SHP77 (cell line): ENCODE results near the gene OLFM2.
"Not testable (repeated sequence)": the region's sequence is repeated elsewhere in the genome, so short reads cannot be mapped to it uniquely, and the experiment has no call there.

Experiments
- DNase-seq, 2 experiments: peaks; one replicate each; lab custom pipeline; 2025; lab: John Stamatoyannopoulos, UW

The OLFM2 gene

DNA sequence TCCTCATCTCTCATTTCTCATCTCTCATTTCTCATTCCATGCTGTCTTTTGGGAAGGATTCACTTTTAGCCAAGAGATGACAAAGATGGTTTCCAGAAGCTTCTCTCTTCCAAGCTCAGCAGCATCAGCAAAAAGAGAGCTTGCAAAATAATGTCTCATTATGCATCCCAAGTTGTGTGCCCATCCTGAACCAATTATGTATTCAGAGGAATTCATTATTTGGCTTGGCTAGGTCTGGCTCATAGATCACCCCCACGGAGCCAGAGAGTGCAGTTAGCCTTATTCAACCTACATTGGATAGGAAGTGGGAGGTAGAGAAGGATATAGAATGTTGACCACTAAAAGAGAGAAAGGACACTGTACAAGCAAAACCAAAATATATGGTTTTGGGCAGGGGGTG lies 5.4 kb upstream of the OLFM2 start:
- no peak for DNase-seq

DNA sequence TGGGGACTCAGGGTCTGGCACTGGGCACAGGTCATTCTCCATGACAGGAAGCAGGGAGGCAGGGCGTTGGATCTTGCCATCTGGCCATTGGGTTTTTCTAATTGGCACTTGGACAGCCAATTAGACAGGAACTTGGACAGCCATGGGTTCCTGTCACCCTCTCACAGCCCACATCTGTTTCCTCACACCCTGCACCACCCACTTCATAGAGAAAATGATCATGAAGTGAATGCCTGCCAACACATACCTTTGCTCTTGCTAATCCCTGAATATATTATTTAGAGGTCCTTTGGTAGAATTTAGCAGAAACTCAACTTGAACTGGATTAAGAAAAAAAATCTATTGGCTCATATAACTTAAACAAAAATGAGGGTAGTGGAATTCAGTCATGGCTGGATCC lies 4.9 kb upstream of the OLFM2 start:
- DNase-seq, result no peak

DNA sequence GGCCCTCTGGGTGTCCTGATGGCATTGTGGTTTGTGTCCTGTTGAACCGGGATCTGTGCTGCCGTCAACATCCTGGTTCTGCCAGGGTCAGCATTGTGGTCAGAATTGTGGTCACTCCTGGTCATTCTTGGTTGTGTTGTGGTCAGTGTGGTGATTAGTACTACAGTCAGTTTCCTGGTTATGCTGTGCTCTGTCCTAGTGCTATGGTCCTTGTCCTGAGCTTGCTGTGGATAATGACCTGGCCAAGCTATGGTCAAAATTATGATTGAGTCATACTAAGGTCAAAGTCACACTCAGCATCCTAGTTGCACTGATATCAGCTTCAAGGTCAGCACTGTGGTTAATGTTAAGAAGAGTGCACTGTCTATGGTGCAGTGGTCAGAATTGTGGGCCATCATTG lies 4.5 kb upstream of the OLFM2 start:
- DNase-seq, result no peak

DNA sequence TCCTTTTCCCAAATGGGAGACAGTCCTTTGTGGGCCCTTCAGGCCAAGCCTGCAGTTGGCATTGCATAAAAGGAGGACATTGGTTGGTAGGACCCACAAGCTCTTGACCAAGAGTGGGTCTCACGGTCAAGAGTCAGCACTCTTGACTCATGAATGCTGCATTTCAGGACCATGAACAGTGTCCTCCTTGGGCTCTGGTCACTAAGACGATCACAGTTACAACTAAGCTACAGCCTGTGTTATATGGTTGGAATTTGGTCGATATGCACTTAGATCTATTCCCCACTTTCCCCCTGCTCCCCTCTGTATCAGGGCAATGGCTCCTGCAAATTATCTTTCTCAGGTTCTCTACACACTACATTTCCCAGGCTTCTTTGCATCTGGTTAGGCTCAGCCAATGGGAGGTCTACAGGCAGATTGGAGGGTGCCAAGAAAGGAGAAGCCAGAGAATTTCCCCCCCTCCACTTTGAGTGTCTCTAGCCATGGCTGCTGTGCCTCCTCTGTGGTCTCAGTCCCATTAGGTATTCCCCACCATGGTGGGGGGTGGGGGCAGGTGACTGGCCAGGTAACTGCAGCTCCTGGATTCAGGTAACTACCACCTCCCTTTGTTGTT lies 3.1 kb upstream of the OLFM2 start:
- no peak for DNase-seq

DNA sequence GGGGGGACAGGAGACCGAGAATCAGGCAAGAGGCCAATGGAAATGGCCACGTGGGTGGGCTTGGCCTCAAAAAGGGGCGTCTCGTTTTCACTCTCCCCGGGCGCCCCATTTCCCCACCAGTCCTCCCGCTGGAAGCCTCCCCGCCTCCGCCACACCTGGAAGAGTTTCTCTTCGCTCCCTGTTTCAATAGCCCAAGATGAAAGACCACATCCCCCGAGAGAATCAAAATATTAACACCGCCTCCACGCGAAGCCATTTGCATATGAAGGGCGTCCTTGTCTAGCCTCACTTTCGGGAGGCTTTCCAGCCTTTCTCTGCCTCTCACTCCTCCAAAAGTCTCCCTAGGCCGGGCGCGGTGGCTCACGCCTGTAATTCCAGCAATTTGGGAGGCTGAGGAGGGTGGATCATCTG lies 691 bp upstream of the OLFM2 start:
- no peak for DNase-seq

- no peak for DNase-seq
These were observed 599 bp downstream of the OLFM2 start for GRCh38 chr19:9935506-9936325.

DNA sequence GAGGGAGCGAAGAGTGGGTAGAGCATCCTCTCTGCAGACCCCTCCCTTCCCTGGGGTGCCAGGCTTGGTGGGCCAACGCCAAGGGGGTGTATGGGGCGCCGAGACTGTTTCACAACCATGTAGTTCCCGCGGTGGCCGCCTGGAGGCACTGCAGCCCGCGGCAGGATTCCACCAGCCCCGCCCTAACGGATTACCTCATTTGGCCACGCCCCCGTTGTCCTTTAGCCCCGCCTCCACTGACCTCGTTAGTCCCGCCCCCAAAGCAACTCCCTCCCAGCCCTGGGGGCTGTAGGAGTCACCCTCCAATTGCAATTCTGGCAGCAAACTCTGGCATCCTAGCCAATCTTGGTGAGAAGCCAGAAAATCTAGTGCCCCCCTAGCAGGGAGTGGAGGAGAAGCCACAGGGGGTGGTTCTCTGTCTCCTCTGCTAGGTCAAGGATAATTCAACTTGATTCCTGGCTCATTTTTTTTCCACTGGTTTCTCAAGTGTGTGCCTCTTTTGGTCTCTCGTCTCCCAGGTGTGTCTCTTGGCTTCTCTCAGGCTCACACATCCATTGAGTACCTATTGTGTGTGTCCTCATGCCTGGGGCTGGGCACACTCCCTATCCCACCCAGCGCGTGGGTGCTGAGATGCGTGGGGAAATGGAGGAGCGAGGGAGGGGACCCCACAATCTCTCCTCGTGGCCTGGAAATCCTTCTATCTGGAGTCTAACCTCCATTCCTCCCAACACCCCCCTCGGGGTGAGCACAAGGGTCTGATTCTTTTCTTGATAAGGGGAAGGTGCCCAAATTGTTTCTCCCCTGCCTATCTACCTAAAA lies 2.0 kb downstream of the OLFM2 start:
- DNase-seq, result peak; percentile 10 to 44

GRCh38 chr19:9932835-9933234 lies 3.5 kb downstream of the OLFM2 start:
- DNase-seq, result no peak

DNA sequence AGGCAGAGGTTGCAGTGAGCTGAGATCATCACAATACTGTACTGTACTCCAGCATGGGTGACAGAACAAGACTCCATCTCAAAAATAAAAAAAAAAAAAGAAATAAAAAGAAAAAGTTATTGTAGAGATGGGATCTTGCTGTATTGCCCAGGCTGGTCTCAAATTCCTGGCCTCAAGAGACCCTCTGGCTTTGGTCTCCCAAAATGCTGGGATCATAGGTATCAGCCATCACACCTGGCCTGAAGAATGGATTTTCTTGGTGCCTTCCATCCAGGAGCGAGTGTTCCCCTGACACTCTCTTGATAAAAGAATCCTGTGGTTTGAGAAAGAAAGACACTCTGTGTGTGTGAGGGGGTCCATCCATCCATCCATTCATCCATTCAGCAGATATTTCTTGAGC lies 4.7 kb downstream of the OLFM2 start:
- DNase-seq, result no peak

- DNase-seq, result no peak
These were observed 12.9 kb downstream of the OLFM2 start for GRCh38 chr19:9923440-9923839.

- not testable (repeated sequence) for DNase-seq
These were observed 13.4 kb downstream of the OLFM2 start for GRCh38 chr19:9922782-9923379.

DNA sequence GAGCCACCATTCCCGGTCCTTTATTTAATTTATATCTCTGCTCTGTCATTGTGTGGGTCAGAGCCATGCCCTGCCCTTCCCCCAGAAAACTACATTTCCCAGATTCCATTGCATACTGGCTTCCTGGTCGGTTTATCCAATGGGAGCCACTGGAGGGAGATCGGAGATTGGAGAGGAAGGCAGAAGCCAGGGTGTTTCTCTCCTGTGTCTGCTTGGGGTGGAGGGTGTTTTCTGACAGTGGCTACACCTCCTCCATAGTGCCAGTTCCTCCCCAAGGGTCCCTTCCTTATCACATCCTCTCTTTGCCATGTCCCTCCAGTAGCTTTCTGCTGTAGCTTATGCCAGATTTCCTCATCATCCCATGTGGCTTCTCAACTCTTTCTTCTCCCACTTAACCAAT lies 19.0 kb downstream of the OLFM2 start:
- peak; percentile 46 to 60 for DNase-seq

- DNase-seq, result no peak
These were observed 19.6 kb downstream of the OLFM2 start for GRCh38 chr19:9916719-9917118.

DNA sequence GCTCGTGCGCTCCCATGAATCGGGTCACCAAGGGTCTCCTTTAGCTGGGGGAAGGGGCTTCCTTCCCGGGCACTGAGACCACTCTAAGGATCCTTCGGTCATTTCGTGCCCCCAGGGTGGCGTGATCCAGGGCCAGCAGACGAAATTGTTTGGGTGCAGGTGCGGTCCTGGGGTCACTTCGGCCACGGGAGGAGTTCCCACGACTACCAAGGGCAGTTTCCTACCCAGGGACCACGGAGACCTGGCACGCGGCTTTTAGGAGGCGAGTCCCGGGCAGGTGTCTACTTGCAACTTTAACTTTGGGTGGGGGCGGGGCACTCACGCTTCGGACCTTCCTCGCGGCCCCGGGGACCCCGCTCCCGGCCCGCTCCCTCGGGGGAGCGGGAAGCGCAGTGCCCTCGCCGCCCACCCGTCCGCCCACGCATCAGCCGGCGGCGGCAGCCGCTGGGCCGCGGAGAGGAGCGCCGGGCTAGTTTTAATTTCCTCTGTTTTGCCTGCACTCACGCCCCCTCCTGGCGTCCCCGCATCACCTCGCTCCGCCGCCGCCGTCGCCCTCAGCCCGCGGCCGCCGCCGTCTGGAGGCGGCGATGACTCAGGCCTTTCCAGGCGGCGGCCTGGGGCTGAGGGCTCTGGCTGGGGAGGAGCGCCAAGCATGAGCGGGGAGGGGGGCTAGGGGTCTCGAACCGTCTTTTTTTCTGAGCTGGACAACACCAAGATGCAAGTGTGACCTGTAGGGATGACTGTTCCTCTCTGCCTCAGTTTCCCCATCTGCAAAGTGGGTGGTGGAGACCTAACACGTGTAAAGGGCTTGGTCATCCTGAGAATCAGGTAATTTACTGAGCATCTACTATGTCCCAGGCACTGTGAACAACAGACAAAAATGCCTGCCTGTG lies 21.8 kb downstream of the OLFM2 start:
- DNase-seq, result peak; percentile 54 to 80

DNA sequence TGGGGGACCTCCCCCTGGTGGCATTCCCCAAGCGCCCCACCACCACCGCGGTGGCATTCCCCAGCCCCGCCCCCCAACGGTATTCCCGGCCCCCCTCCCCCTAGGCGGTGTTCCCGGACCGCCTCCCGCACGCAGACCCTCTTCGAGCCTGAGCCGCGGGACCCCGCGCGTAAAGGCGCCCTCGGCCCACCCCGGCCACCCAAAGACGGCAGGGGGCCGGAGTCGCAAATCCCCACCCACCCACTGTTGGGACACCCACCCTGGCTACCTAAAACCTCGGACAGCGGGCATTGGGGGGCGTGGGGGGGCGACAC lies 22.4 kb downstream of the OLFM2 start:
- no peak for DNase-seq

- peak in 1 of 2 experiments; percentile 44 for DNase-seq
These were observed 22.9 kb downstream of the OLFM2 start for GRCh38 chr19:9913237-9914000.

DNA sequence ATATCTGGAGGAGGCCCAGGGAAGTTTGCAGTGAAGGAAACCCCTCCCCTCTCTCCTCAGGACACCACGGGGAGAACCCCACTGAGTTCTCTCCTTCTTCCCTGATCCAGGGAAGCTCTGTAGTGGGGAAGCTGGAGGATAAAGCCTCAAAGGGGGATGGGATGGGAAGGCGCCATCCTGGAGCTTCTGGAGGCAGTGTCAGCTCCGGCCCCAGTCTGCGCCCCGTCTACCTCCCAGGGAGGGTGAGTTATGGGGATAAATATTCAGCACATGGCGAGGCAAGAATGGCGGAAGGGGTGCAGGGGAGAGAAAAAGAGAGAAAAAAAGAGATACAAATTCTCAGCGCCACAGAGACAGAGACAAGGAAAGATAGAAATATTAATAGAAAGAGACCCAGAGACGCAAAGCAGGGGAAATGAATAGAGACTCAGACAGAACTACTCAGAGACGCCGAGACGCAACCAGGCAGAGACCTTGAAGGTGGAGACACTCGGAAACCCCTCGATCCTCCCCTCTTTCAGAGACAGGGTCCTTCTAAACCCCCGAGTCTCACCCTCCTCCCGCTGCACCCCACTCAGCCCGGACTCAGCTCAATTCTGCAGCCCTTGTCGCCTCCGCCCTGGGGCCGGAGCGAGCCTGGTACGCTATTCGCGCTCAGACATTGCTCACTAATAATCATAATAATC lies 23.6 kb downstream of the OLFM2 start:
- DNase-seq, result no peak

DNA sequence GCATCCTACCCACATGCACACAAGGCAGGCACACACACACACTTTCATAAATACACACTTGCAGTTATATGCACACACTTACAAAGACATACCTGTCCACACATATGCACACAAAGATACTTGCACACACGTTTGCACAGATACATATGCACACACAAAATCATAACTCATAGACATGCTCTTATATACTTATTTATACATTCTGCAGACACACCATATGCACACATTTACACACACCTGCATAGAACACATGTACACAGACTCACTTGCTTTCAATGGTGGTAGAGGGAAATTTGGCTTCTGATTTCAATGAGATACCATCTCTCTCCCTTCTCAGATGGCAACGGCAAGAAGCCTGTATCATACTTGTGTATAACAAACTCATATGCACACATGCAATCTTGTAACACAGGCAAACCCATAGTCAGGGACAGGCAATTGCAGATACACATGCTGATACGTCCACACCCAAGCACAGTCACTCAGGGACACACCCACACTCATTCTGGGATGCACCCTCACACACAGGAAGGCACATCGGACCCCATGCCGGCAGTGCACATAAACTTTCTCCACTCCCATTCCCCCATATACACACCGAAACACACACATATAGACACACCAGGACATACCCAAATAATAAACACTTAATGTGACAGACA lies 24.7 kb downstream of the OLFM2 start:
- no peak for DNase-seq

DNA sequence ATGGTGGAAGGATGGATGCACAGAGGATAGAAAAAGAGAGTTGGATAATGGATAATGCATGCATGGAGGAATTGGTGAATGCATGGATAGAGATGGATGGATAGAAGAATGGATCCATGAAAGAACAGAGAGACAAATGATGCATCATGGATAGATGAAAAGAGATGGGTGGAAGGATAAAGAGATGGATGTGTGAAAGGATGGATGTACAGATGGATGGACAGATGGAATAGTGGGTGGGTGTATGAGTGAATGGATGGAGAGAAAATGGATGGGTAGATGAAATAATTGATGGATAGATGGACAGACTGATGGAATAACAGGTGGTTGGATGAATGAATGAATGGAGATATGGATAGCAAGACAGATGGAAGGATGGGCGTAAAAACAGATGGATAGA lies 25.7 kb downstream of the OLFM2 start:
- no peak for DNase-seq

GRCh38 chr19:9909251-9909650 lies 27.1 kb downstream of the OLFM2 start:
- DNase-seq, result no peak
